ENCODE data around the gene LYZ.
A peak's percentile ranks its signal among the peaks of the same experiment; 100 is the strongest.

Gene LYZ

GRCh38 chr12:69339999-69340398, 8.2 kb upstream of the LYZ start:
- no peak for DNase-seq

- DNase-seq = no peak
Measured at GRCh38 chr12:69341328-69341727, 6.9 kb upstream of the LYZ start.

- no peak for DNase-seq
Measured at GRCh38 chr12:69342421-69342820, 5.8 kb upstream of the LYZ start.

GRCh38 chr12:69343357-69343756, 4.8 kb upstream of the LYZ start:
- no peak for DNase-seq

DNA sequence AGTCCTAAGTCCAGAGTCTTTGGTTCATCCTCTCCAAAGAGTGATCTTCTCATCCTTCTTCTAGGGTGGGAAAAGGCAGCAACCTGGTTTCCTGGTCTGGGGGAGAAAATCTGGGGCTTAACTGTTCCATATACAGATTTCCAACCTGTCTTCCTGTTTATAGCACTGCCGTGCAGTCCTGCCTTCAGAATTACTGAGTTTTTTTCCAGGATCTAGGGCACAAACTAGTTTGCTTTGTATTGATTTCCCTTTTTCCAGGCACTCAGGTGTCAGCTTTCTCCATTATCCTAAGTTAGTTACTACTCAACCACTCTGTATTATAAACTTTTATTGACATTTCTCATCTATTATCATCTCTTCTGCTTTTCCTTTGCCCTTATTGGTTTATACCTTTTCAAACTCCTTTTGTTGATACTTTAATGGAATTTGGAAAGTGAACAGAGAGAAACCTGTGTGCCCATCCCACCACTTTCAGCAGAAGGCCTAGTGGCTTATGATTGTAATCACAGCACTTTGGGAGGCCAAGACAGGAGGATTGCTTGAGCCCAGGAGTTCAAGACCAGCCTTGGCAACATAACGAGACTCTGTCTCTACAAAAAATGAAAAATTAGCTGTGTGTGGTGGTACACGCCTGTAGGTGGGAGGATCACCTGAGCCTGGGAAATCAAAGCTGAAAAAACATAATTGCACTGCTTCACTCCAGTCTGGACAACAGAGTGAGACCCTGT, 4.1 kb upstream of the LYZ start:
- no peak for DNase-seq

DNA sequence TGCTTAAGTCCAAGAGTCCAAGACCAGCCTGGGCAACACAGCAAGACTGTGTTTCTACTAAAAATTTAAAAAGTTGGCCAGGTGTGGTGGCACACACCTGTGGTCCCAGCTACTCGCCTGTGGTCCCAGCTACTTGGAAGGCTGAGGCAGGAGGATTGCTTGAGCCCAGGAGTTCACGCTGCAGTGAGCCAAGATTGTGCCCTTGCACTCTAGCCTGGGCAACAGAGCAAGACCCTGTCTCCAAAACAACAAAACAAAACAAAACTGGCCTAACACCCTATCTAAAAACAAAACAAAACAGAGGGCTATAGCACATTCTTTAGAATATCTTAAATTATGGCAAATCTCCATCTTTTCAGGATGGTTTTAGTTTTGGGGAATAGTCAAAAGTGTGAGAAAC, 3.1 kb upstream of the LYZ start:
- DNase-seq = no peak

- peak in 1 of 2 experiments; percentile 42 for DNase-seq
Measured at GRCh38 chr12:69345742-69346141, 2.4 kb upstream of the LYZ start.

- no peak for DNase-seq
Measured at GRCh38 chr12:69350002-69350626, 1.9 kb downstream of the LYZ start.

DNA sequence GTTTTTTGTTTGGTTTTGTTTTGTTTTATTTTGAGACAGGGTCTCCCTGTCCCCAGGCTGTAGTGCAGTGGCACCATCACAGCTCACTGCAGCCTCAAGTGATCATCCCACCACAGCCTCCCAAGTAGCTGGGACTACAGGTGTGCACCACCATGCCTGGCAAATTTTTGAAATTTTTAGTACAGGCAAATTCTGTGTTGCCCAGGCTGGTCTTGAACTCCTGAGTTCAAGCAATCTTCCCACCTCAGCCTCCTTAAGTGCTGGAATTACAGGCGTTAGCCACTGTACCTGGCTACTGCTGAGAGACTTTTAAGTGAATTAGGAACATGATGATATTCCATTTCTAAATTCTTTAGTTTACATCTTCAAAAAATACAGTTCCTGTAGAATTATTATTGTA, 2.6 kb downstream of the LYZ start:
- DNase-seq = no peak

DNA sequence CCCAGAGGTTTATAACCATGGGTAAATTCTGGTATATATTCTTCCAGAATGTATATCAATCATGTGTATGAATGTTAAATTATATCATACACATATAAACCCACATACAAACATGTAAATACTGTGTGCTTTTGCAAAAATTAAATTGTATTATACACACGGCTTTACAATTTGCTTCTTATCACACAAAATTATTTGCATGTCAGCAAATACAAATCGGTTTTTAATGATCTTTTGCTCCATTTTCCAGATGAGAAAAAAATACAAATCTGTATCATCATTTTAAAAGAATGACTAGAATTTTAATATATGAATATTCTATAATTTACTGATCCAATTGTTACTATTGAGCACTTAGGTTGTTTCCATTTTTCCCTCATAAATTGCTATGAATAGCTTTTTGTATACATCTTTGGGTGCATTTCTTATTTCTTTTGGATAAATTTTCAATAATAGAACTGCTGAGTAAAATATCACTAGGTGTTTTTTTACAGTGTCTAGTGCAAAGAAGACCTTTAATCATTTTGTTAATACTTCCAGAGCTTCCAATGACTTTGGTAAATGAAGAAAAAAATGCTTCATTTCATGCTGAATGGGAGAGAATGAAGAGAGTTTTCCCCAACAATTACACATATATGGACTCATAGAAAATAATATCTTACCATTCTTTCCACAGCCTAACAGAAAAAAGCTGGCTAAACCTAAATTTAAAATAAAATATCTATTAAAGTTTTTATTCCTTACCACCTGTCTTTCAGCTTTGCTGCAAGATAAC, 3.5 kb downstream of the LYZ start:
- no peak for DNase-seq

GRCh38 chr12:69352904-69353303, 4.7 kb downstream of the LYZ start:
- no peak for DNase-seq

DNA sequence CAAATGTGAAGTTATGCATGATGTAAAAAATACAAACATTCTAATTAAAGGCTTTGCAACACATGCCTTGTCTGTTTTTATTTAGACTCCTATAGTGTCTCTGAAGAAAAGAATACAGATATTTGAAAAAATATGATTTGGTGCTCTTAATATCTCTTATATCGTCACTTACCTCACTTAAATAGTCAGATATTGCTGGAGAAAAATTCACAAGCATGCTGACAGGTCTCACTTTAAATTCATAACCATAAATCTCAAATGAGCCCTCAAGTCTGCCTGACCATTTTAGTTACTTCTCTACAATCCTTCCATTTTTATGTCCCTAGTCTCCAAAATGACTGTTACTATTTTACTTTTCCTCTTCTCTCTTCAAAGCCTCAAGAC, 6.0 kb downstream of the LYZ start:
- no peak for DNase-seq

- DNase-seq = no peak
Measured at GRCh38 chr12:69354556-69355187, 6.5 kb downstream of the LYZ start.

- no peak for DNase-seq
Measured at GRCh38 chr12:69355363-69356028, 7.3 kb downstream of the LYZ start.

DNA sequence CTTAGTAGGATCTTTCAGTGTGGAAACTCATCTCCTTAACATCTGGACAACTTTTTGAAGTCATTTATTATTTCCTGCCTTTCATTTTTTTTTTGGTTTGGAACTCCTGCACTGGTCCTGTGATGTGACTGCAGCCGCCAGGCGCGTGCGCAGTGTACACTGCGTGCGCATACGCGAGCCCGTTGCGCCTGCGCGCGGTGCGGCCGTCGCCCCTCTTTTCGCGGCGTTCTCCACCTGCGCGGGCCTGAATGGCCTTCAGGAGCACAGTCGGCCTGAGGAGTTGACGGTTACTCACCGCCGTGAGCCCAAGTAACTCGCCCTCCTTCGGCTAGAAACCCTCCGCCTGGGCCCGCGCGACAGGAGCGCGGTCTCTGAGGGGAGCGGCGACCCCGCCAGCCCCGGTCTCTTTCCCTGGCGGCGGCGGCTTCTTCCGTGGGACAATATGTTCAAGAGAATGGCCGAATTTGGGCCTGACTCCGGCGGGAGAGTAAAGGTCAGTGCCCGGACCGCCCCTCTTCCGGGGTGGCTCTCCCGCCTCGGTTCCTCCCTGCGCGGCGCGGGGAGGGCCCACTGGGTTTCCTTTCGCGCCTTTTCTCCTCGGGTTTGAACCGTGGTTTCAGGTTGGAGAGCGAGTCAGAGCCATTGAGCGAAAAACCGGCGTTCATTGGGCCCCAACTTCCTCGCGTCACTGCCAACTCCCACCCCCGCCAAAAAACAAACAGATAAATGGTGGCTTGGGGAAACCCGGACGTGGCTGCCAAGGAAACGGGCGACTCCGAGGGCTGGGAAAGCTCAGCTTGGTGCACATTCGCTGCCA, 11.6 kb downstream of the LYZ start, which contains the start of gene YEATS4:
Gene YEATS4 (plus strand): TSS at position 213 of the 817 bp plus-strand sequence. CDS start 230 bp downstream, at position 443.
- DNase-seq = peak; percentile 98 to 99

DNA sequence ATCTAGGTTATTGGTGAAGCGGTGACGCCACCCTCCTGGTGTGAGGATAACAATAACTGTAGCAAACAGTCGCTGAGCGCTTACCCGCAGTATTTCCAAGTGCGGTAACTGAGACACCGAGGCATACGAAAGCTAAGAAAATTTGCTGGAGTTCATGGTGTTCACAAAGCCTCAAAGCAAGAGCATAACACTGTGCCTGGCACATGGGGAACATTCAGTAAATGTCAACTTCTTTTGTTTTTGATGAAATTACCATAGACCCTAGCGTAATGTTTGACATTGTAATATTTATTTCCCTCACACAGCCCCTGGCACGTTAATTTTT, 12.1 kb downstream of the LYZ start:
- no peak for DNase-seq

- DNase-seq = no peak
Measured at GRCh38 chr12:69366796-69367195, 18.6 kb downstream of the LYZ start.

DNA sequence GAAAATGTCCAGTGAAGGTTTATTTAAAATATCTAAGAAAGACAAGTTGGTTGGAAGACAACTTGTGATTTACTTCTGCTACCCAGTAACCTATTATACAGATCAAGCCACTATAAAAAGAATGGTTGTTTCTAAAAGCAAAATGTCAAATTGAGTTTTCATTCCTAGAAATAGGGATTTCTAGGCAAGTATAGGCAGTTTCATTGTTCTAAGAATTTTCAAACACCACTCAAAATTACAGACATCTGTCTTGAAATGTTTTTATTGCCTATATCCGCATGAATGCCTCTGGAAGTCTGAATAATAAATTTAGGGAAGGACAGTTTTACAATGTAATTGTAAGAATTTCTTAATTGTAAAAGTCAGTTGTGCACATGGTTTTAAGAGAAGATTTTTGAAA, 20.0 kb downstream of the LYZ start:
- DNase-seq = no peak

- DNase-seq = no peak
Measured at GRCh38 chr12:69383074-69383473, 34.9 kb downstream of the LYZ start.

- DNase-seq = no peak
Measured at GRCh38 chr12:69385038-69385437, 36.9 kb downstream of the LYZ start.

DNA sequence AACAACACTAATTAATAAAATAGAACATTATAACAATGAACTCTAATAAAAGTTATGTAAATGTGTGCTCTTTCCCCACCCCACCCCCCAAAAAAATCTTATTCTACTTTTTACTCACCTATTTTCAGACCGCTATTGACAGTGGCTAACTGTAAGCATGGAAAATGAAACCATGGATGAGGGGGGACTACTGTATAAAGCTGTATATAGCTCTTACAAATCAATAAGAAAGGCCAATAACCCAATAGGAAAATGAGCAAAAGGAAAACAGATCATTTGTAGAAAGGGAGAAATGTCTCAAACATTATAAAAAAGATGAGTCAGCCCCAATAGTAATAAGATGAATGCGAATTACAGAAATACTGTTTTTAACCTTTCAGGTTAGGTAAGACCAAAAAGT, 38.7 kb downstream of the LYZ start:
- DNase-seq = no peak

- DNase-seq = peak in 1 of 2 experiments; percentile 25
Measured at GRCh38 chr12:69388371-69388770, 40.2 kb downstream of the LYZ start.

Measured in NCI-H2081 (cell line).